COLO829 (cell line): ENCODE measurements around the gene PRRT1.
A peak's percentile ranks its signal among the peaks of the same experiment; 100 is the strongest.
"Not testable (repeated sequence)": the region's sequence is repeated elsewhere in the genome, so short reads cannot be mapped to it uniquely, and the experiment has no call there.

Experiments used
- DNase-seq: peaks from one replicate; pipeline ENCODE4 v3.0.0; 2012; ENCODE audit warnings: low spot score

PRRT1 gene

GRCh38 chr6:32151863-32152768, at the start of gene PRRT1:
Gene PRRT1 (minus strand): TSS chr6:32151939. CDS start chr6:32151827, 112 bp downstream.
- DNase-seq: no peak

- DNase-seq: no peak
Observed at GRCh38 chr6:32200711-32201475, 49.2 kb upstream of the PRRT1 start.

DNA sequence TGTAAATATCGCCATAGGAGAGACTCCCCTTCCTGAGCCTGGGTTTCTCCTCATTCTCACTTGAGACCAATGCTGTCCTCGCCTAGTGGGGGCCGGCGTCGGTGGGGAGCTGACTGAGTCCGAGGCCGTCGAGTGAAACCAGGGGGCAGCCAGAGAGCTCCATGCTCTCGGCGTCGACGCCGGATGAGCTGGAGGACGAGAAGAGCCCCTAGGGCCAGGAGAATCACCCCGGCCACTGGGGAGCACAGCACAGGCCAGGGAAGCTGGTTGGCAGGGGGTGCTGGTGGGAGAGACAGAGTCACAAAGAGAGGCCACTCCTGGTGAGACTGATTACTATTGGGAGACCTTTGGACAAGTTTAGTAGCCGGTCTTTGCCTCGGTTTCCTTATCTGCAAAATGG, 47.1 kb upstream of the PRRT1 start:
- no peak for DNase-seq

DNA sequence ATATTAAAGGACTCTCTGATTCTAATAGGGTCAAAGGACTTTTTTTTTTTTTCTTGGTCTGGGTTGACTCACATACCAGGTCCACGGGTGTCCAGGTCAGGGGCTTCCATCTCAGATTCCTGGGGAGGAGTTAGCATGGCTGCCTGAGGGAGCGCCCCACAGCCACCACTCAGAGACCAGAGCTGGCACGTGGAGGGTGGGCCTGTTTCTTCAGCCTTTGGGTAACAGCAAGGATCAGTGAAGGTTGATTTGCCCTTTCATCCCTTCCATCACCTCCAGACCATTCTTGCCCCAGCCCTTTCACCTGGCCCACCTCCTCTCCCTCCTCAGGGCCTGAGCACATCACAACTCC, 46.6 kb upstream of the PRRT1 start:
- no peak for DNase-seq

GRCh38 chr6:32196682-32197616, 45.2 kb upstream of the PRRT1 start:
- no peak for DNase-seq

DNA sequence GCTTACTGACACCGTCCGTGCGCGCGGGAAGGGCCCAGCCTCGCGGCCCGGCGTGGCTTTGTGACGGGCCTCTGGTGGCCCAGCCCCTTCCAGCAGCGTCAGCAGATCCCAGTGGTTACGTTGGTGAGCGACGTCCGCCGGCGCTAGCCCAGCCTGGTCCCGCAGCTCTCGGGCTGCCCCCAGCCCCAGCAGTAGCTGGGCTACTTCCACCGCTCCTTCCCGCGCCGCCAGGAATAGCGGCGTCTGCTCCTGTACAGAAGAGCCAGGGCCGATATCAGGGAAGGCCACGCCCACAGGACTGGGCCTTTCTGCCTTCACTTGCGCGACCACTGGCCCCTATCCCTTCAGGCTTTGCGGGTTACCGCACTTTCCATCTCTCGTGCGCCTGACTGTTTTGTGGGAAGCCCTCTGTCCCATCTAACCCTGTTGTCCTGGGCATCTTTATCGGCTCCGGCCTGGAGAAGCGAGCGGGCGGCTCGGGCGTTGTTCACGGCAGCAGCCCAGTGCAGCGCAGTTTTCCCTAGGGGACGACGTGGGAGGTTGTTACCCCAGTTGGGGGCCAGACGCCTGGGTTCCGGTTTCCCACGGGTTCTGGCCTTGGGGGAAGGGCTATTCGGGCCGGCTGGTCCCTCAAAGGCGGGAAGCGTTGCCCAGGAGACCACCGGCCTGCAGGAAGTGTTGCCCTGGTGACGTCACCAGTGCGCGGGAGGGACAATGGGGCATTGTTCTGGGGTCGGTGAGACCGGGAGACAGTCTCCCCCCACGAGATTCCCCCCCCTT, 44.4 kb upstream of the PRRT1 start:
- peak; percentile 96 for DNase-seq

- peak; percentile 99 for DNase-seq
Observed at GRCh38 chr6:32195652-32195901, 43.8 kb upstream of the PRRT1 start.

DNA sequence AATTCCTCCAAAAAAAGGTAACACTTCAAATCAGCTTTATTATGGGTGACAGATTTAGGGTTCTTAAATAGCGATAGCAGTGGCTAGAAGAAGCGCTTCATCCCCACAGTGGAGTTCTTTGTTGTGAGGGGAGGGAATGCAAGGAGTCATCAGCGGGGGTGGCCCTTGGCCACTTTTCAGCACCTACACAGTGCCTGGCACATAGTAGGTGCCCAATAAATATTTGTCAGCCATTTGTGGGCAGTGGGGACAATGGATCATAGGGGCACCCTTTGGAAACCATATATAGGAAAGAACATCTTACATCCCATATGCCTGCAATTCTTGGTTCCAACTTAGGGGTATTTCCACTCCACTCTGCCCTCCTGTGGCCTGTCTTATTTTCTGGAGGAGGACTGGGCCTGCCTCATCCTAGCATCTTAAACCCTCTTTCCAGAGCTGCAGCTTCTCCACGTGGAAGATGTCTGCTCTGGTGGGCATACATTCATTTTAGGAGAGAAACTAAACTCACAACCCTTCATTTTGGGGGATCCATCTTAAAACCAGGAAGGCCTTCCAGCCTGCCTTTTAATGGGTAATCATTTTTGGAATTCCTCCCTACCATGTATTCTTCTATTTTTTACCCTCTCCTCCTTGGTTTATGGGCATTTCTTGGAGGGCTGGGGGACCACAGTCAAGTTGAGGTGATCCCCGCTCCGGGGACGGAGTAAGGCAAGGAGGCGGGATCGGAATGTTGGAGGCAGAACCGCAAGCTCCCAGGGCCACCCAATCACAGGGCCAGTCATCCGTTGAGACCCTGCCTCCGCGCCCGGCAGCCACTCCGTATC, 43.3 kb upstream of the PRRT1 start:
- DNase-seq: peak; percentile 64

DNA sequence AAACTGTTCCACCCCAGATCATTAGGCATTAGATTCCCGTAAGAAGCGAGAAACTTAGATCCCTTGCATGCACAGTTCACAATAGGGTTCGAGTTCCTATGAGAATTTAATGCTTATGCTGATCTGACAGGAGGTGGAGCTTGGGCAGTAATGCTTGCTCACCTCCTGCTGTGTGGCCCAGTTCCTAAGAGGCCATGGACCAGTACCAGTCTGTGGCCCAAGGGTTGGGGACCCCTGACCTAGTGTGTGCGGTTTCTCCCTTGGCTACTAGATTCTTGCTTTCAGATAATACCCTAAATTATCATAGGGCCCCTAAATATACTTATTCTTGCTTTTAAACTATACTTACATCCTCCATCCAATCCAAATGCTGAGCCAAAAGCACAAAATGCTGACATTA, 42.6 kb upstream of the PRRT1 start:
- DNase-seq: no peak

DNA sequence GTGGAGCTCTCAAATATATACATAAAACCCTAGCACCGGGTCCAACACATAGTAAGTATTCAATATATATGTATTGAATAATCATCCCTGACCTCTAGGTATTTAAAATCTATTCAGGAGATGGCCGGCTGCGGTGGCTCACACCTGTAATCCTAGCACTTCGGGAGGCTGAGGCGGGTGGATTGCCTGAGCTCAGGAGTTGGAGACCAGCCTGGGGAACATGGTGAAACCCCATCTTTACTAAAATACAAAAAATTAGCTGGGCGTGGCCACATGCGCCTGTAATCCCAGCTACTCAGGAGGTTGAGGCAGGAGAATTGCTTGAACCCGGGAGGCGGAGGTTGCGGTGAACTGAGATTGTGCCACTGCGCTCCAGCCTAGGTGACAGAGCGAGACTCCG, 41.4 kb upstream of the PRRT1 start:
- DNase-seq: not testable (repeated sequence)

DNA sequence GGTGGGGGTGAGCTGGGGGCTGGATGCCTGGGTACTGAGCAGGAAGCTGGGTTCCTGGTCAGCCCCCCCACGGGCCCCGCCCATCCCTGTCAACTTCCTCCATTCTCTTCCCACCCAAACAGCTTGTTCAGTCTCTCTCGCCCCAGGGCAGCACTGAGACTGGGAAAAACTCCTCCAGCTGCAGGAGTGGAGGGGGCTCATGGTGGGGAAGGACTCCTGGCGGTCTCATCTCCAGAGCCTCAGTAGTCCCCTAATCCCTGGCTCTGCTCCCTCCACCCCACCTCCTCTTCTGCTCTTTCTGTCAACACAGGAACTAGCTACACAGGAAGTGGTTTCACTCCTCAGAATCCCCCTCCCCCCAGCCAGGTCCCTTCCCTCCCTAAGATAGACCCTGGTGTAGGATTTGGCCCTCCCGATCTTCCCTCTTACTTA, 40.9 kb upstream of the PRRT1 start, which contains the start of gene GPSM3:
TSS of gene GPSM3 (minus strand) at position 36 of the 432 bp plus-strand sequence. CDS start 130 bp downstream, outside the sequence.
- DNase-seq: no peak

GRCh38 chr6:32191696-32192607, 40.2 kb upstream of the PRRT1 start:
- DNase-seq: no peak

GRCh38 chr6:32190911-32191677, 39.4 kb upstream of the PRRT1 start:
- DNase-seq: no peak

DNA sequence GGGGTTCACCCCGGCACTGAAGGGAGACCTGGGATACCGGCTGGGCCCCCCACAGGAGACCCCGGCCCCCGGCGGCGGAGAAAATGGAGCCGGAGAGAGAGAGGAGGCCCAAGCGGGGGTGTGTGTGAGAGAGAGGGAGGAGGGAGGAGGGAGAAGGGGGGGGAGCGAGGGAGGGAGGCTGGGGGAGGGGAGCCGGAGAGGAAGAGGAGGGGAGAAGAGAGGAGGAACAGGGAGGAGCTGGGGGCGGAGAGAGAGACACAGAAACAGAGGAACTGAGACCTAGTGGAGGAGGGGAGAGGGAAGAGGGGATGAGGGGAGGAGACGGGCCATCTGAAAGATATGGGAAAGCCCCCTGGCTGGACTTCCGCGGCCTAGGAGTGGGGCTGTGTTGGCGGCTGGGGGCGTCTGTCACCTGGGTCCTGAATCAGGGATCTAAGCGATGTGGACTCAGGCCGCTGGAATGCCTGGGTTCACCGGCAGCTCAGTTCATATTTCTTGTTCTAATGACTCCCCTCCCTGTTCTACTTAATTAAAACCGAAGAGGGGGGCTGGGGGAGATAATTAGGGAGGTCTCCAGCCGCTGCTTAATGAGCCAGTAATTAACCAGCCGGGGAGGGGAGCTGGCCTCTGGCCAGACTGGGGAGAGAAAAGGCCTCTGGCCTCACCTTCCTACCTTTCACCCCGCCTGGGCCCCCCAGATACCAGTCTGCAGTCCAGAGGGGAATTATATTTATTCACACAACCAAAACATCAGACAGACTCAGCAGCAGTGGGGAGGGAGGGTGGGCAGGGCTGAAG, 38.5 kb upstream of the PRRT1 start, which contains the start of gene PBX2:
TSS of gene PBX2 (minus strand) at position 149 of the 798 bp plus-strand sequence. CDS start 287 bp downstream, outside the sequence.
- DNase-seq: peak; percentile 82

GRCh38 chr6:32189742-32190053, 38.0 kb upstream of the PRRT1 start:
- DNase-seq: no peak

DNA sequence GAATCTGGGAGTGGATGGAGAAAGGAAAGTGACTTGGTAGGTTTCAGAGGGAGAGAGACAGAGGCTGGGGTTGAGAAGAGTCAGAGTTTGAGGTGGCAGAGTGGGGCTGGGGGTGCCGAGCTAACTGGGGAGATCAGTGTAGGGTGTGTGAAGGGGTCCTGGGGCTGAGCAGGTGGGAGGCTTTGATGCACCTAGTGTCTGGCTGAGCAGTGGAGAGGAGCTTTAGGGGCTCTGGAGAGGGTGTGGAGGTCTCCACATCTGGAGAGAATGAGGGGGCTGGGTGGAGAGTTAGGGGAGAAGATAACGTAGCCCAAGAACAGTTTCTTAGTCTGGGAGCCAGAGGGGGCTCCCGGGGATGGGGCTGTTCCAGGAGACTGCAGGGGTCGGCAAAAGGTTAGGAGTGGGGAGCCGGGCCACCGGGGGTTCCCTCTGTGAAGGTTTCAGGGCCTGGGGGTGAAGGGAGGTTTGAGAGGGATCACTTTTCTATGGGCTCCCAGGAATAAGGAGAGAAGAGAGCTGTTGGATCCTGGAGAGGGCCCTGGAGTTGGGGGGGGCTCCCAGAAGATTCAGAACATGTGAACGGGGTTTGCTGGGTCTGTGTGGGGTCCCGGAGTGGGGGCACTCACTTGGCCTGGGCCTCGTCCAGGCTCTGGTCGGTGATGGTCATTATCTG, 37.5 kb upstream of the PRRT1 start:
- DNase-seq: no peak

GRCh38 chr6:32188381-32189068, 36.8 kb upstream of the PRRT1 start:
- DNase-seq: no peak
